Glomerular endothelial cell (primary cell): ENCODE measurements around the gene CCDC183. TPM values are rescaled to one million over a fixed set of nuclear protein-coding genes. Genes with fewer than 3 reads are reported as not detected.
"Not testable (repeated sequence)": the region's sequence is repeated elsewhere in the genome, so short reads cannot be mapped to it uniquely, and the experiment has no call there.

ENCODE experiments used
- DNase-seq: peaks from one replicate; pipeline ENCODE4 v3.0.0-alpha.2; 2011; ENCODE audit warnings: low read depth, low spot score; ENCODE audit errors: extremely low read depth
- total RNA-seq: library from RNA; depleted of rRNA; stranded (reverse); fragments of >200 nt; gene quantifications from 2 replicates; pipeline ENCODE4 v1.2.3, GENCODE V29; 2015

Gene CCDC183
- total RNA-seq, 1 donor from 2014 or later, result 0.41 TPM

DNA sequence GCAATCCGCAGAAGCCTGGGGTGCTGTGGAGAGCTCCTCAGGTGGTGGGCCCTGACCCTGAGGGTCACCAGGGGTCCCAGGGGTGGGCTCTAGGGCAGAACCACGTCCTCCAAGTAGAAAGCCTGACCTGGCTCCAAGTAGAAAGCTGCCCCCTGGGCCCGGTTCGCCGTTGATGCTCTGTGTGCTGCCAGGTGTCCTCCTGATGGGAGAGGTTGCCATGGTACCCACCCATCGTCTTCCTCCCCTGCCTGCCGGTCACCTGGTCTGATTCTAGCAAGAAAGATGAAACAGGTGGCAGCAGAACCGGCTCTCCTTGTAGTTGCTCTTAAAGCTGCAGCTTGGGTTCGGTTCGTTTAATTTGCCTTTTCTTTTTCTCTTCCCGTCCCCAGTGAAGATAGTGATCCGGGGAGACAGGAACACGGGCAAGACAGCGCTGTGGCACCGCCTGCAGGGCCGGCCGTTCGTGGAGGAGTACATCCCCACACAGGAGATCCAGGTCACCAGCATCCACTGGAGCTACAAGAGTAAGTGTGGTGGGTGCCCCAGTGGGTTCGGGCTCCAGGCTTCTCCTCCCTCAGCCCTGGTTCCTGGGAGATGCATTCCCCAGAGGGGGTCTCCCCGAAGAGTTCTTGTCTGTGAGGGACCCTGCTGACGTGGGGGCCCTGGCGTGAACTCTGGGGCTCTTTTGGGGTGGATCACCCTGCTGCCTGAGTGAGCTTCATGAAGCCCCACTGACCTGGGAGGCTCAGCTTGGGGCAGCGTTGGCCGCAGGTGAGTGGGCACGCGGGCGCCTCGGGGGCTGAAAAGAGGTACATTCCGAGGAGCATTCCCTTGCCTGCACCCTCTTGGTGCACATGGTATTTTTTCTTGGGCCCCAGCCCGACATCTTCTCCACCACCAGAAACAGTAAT is 27.3 kb downstream of the CCDC183 start:
- no peak for DNase-seq

DNA sequence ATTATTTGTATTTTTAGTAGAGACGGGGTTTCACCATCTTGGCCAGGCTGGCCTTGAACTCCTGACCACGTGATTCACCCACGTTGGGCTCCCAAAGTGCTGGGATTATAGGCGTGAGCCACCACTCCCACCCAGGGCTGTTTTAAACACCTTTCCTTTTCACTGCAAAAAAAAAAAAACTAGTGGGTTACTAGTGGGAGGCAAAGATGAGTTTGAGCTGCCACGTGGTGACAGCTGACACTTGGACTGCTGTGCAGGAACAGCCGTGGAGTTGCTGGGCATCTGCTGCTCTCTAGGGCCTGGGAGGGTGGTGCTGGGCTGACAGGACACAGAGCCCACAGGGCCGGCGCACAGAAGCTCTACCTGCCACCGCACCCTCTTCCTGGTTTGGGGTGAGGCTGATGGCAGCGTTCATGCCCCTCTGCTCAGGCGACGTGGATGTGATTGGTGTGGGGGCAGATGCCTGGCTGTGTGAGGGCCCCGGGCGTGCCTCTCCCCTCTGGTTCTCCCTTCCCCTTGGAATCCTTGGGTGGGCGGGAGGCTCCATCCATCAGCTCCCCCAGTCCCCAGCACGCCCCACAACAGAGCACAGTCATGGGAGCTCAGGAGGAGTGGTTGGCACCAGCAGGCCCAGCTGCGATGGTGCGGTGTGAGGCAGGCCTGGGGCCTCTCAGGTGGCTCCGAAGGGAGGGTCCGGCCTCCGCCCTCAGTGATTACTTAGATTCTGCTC is 28.5 kb downstream of the CCDC183 start:
- DNase-seq, result no peak

- no peak for DNase-seq
Observed at GRCh38 chr9:136825295-136826187, 29.4 kb downstream of the CCDC183 start.

DNA sequence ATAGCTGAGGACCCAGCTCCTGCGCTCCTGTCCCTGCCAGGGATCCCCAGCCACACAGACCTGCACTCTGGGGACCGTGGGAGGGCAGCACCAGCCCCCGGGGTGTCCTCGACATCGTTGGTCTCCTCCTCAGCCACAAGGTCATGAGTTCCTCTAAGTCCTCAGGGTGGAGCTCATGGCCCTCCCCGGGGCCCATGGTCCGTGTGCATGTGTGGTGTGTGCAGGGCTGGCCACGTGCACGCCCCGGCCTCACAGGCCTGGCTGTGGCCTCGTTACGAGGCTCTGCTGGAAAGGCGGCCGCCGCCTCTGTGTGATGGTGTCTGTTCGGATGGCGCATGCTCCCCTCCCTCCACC is 30.0 kb downstream of the CCDC183 start:
- DNase-seq, result no peak

- DNase-seq, result no peak
Observed at GRCh38 chr9:136826703-136827582, 30.8 kb downstream of the CCDC183 start.

- DNase-seq, result no peak
Observed at GRCh38 chr9:136827794-136828473, 31.8 kb downstream of the CCDC183 start.

DNA sequence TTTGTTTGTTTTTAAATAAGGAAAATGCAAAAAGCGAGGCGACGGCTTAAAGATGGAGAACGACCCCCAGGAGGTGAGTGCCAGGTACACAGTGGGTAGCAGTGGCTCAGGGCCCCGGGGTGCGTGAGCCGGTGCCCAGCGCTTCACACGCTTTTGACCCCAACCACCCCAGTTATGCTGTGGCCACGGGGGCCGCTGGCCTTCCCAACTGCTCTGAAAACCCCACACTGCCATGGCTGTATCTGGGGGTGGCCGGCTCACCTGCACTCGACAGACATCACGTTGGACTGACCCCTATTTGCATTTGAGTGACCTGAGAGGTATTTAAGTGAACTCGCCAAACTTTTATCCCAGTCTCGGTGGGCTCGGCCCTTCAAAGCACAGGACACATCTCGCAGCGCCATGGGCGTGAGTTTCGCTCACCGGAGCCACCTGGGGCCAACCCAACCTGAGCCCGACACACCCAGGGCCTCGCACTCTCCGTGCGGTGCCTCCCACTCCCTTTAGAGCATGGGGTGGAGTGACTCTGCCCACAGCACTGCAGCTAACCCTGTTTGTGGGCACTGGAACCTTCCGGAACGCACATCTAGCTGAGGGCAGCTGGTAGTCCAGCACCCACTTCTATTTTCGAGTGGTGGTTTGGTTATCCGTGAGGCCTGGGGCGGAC is 32.5 kb downstream of the CCDC183 start:
- DNase-seq, result no peak

DNA sequence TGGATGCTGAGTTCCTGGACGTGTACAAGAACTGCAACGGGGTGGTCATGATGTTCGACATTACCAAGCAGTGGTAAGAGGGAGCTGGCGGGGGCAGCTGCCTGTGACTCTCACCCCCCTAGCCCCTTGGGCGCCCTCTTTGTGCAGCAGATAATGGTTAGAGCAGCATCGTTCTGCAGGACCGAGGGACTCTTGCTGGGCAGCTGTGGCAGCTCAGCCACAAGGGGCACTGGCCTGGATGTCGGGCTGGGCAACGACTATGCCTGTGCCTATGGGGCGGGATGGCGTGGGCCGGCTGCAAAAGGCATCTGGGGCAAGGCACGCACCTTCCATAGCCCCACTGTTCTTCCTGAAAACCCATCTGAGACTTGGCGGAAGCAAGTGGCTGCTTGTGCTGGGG is 33.3 kb downstream of the CCDC183 start:
- no peak for DNase-seq

GRCh38 chr9:136829981-136830885 is 34.1 kb downstream of the CCDC183 start:
- DNase-seq, result no peak

DNA sequence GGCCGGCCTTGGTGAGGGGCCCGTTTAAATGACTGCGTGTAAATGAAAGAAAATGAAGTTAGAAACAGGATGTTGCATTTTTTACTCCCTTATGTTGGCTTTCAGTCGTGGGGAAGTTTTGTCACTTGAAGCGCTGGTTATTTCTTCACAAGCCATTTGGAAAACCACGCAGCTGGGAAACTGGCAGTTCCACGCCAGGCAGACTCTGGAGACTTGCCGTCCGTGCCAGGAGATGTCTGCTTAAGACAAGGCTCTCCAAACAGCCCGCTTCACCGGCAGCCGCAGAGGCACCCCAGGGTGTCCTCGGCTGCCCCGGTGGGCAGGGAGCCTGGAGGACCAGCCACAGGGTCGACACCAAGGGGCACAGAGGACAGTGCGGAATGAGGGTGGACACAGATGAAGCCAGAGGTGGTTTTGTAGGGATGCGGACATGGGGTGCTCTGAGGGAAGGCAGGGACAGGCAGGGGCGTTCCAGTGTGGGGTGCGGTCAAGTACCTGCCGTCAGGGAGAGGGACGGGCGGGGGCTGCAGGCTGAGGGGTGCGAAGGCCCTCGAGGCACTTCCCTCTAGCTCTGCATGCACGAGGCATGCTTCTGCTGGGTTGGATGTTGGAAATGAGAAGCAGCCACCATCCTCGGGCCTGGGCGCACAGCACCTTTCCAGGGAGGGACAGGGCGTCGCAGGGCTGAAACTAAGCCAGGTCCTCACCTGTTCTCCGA is 35.0 kb downstream of the CCDC183 start:
- no peak for DNase-seq

DNA sequence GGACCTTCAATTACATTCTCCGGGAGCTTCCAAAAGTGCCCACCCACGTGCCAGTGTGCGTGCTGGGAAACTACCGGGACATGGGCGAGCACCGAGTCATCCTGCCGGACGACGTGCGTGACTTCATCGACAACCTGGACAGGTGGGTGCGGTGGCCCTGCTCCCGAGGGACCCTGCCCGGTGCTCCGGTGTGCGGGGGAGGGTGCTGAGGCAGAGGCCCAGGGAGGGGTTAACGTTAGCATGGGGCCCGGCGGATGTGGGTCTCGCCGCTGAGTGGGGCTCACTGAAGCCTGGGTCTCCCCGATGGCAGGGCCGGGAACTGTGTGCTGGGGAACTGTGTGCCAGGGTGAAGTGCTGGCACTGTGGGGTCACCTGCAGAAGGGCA is 35.6 kb downstream of the CCDC183 start:
- no peak for DNase-seq

GRCh38 chr9:136832581-136832980 is 36.4 kb downstream of the CCDC183 start:
- no peak for DNase-seq

- not testable (repeated sequence) for DNase-seq
Observed at GRCh38 chr9:136833381-136834048, 37.4 kb downstream of the CCDC183 start.

DNA sequence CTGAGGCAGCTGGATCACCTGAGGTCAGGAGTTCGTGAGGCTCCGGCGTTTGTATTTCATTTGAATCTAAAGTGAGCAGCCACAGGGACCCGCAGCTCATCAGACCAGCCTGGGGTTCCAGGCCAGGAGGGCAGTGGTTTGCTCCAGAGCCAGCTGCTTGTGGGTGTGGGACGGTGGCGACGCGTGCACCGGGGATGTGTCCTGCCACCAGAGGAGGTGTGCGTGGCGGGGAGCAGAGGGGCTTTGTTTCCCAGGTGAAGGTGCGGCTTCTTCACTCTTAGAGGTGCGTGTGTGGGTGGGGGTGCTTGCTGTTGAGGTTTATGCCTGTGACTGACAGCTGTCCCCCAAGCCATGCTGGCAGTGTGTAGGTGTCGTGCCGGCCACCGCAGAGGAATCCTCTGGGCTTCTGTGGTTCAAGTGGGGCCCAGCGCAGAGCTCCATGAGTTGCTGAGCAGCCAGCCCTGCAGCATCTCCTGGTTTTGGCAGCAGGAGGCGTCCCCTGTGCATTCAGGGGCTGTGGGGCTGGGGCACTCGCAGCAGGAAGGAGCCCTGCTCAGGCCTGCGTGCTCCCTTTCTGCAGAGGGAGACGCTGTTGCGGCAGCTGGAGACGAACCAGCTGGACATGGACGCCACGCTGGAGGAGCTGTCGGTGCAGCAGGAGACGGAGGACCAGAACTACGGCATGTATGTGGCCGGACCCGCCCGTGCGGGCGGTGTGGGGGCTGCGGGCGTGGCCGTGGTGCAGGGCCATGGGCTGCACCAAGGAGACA is 39.2 kb downstream of the CCDC183 start:
- no peak for DNase-seq

DNA sequence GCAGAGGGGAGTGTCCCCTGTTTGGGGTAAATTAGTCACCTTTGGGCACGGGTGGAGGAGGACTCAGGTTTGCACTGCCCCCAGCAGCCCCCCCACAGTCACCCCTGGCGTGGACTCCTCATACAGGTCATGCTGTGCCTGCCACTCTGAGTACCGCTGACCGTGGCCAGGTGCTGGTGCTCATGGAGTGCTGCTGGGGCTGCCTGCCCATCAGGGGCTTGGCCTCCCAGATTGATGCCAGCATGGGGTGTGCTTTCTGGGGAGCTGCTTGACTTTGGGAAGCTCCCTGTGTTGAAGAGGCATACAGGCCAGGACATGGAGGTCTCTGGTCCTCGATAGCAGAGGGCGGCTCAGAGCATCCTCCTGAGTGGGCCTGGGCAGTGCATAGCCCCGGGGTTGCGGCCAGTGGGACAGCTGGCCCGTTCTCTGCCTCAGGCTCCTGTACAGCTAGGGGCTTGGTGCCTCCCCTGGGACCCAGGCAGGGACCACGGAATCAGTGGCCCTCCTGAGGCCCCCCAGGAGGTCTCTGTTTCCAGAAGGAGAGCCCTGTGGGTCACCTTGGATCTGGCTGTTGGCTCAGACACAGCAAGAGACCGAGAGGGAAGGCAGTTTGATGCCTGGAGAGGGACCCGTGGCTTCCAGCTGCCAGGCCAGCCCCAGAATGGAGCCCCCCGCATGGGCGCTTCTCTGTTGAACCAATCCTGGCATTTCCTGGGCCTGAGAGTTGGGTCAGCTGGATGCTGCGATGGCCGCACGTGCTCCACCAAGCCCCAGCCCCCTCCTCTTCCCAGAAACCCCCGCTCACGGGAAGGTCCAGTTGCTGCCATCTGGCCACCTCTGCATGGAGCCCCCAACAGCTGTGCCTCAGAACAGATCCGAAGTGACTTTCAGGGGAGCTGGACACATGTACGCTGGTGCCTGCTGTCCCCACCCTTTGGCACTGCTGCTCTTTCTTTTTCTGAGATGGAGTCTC is 40.1 kb downstream of the CCDC183 start:
- no peak for DNase-seq
